ENCODE data around the gene AHNAK. TPM values are rescaled to one million over a fixed set of nuclear protein-coding genes. Genes with fewer than 3 reads are reported as not detected.

AHNAK gene
- total and polyA plus RNA-seq, 2 donors (not counting 3 experiments of a cell fraction or from before 2014, with no cell fraction given), result 35.2 to 436 TPM

GRCh38 chr11:62487136-62487535 is 59.5 kb downstream of the AHNAK start:
- H3K9me3 ChIP-seq (replicated peaks; ENCODE audit: control insufficient read depth, insufficient read depth, low read length), result no peaks in the 10 kb centered on the region
- dilution Hi-C loops (cut with MboI; ENCODE audit: extremely low pct_ligation_motif_present, low sequenced_read_pairs), result no loop called here
- no peaks in the 10 kb centered on the region for H3K9me1 ChIP-seq (replicated peaks; ENCODE audit: control insufficient read depth, extremely low read depth, insufficient read depth, low read length)
- H2AFZ ChIP-seq (ENCODE audit: low read depth, low read length), result no peak overlapping the region
- H3K36me3 ChIP-seq (ENCODE audit: control insufficient read depth in 2 of 2, extremely low read depth in 1 of 2, insufficient read depth in 2 of 2, low read length in 2 of 2), result no peaks in the 10 kb centered on the region
- intact Hi-C loops (cut with micrococcal nuclease), result no loop called here
- no peaks in the 10 kb centered on the region for H3K4me1 ChIP-seq (ENCODE audit: control insufficient read depth, extremely low read depth, insufficient read depth, low read length)
- ChIA-PET CTCF (interaction anchor here (0.7 to 3.1 kb wide), 9 partner anchors 10 to 92 kb away, joined by 3 to 20 read pairs (median 5); partner anchors contain the start of gene SCGB1A1), POLR2A (interaction anchor here (0.7 kb wide), 1 partner anchor 178 kb away, joined by 4 read pairs; the partner anchor contains the start of genes C11orf98 and CSKMT)
- H3K4me3 ChIP-seq (replicated peaks in 1 of 3; ENCODE audit: insufficient read depth in 1 of 3, low read depth in 1 of 3, low read length in 3 of 3), result no peak overlapping the region
- no peaks in the 10 kb centered on the region for H3K27me3 ChIP-seq (ENCODE audit: control insufficient read depth in 2 of 2, insufficient read depth in 2 of 2, low read length in 2 of 2)
- FAIRE-seq, result no peak
- no peak for DNase-seq (ENCODE audit: low read depth, low spot score)
- H3K4me2 ChIP-seq (ENCODE audit: insufficient read depth, low read length), result no peak overlapping the region
- BruUV-seq (replicated peaks), result no TSS peak
- TF ChIP-seq POLR2A (IDR thresholded peaks at IDR 0.05; ENCODE audit: low read depth, low read length) (no peak), EZH2 (IDR thresholded peaks at IDR 0.05; ENCODE audit: borderline replicate concordance, low read depth, low read length, severe bottlenecking) (no peak), JUN (IDR thresholded peaks at IDR 0.05; ENCODE audit: borderline replicate concordance, insufficient read depth, insufficient read length, low read depth) (no peak), GATA2 (IDR thresholded peaks at IDR 0.05; ENCODE audit: insufficient read depth, insufficient read length, low read depth, low read length) (no peak), FOS (IDR thresholded peaks at IDR 0.05; ENCODE audit: borderline replicate concordance, insufficient read depth, low read length) (no peak), CTCF (IDR thresholded peaks at IDR 0.05; ENCODE audit: extremely low read depth in 1 of 2, insufficient read depth in 1 of 2, low read depth in 1 of 2, low read length in 2 of 2) (no peak), MYC (IDR thresholded peaks at IDR 0.05; ENCODE audit: low read depth, low read length) (no peak), POLR2AphosphoS5 (IDR thresholded peaks at IDR 0.05; ENCODE audit: insufficient read depth, low read depth, low read length) (no peak), MAX (IDR thresholded peaks at IDR 0.05; ENCODE audit: insufficient read depth, insufficient read length) (no peak)
- H4K20me1 ChIP-seq (replicated peaks; ENCODE audit: control insufficient read depth, extremely low read depth, insufficient read depth, low read length), result no peaks in the 10 kb centered on the region
- no peaks in the 10 kb centered on the region for H3K79me2 ChIP-seq (ENCODE audit: control insufficient read depth, insufficient read depth, low read length)
- no peak overlapping the region for H3K9ac ChIP-seq (replicated peaks; ENCODE audit: extremely low read depth, insufficient read depth, low read length)
- H3K27ac ChIP-seq (ENCODE audit: insufficient read depth, low read depth, low read length), result no peak overlapping the region
